Muscle of leg (tissue), 11 donors: Measurements from ENCODE around the gene B4GALT1. TPM values are rescaled to one million over a fixed set of nuclear protein-coding genes. Genes with fewer than 3 reads are reported as not detected.
A peak's percentile ranks its signal among the peaks of the same experiment; 100 is the strongest.

ENCODE experiments used
- DNase-seq: peaks from one replicate; pipeline ENCODE4 v3.0.0; 2013
- H3K27ac ChIP-seq: one replicate; pipeline ENCODE4 v1.5.1; 2013; ENCODE audit warnings: mild to moderate bottlenecking, low read length, control low read depth
- H3K27me3 ChIP-seq: one replicate; pipeline ENCODE4 v1.6.1; 2013; ENCODE audit warnings: low read length; ENCODE audit not compliant: control insufficient read depth, insufficient read depth
- H3K36me3 ChIP-seq: one replicate; pipeline ENCODE4 v1.6.1; 2013; ENCODE audit warnings: low read length; ENCODE audit not compliant: control insufficient read depth, insufficient read depth
- H3K4me1 ChIP-seq: one replicate; pipeline ENCODE4 v1.6.1; 2013; ENCODE audit warnings: low read length; ENCODE audit not compliant: control insufficient read depth, insufficient read depth
- H3K4me3 ChIP-seq: one replicate; pipeline ENCODE4 v1.5.1; 2013; ENCODE audit warnings: low read length, control low read depth
- H3K9me3 ChIP-seq: replicated peaks from 2 replicates; pipeline ENCODE4 v1.6.1; 2013; ENCODE audit warnings: low read depth, low read length; ENCODE audit not compliant: control insufficient read depth
- WGBS: methylation state at CpG from one replicate; pipeline ENCODE4 v1.1.5; 2013; ENCODE audit warnings: missing lambda C conversion rate; ENCODE audit not compliant: insufficient coverage; 5-methylcytosine and 5-hydroxymethylcytosine counted together
- polyA plus RNA-seq, 8 donors: library from polyadenylated mRNA; unstranded; fragments of 120-200 nt; gene quantifications; one replicate each; pipeline versions ENCODE4 v1.2.1 to v1.2.3, GENCODE V29; 2013; ENCODE audit warnings: inconsistent platforms in 1 of 8, low replicate concordance in 1 of 8; ENCODE audit not compliant: insufficient read length in 8 of 8, insufficient read depth in 1 of 8
- total RNA-seq: library from RNA; stranded (reverse); fragments of 120-200 nt; gene quantifications from one replicate; pipeline ENCODE4 v1.2.4, GENCODE V29; 2013

The B4GALT1 gene
- total and polyA plus RNA-seq, 9 donors: 14.6 to 62.7 (median 44.9) TPM

- Histone ChIP-seq H3K36me3 (no peaks in the 10 kb centered on the region), H3K27me3 (no peaks in the 10 kb centered on the region), H3K9me3 (no peaks in the 10 kb centered on the region), H3K4me3 (no peak overlapping the region), H3K27ac (no peak overlapping the region), H3K4me1 (peaks cover 6% of the 10 kb centered on the region)
- DNase-seq: no peak
- 70% methylated on average over 4 of the region's 5 CpGs for WGBS
Observed at GRCh38 chr9:33082128-33082527, 85.0 kb downstream of the B4GALT1 start.

GRCh38 chr9:33081128-33081851, 85.8 kb downstream of the B4GALT1 start:
- DNase-seq: peak; percentile 94
- no peaks in the 10 kb centered on the region for H3K36me3 ChIP-seq
- no peak overlapping the region for H3K4me3 ChIP-seq
- 0% methylated on average over 2 of the region's 9 CpGs for WGBS
- peak overlapping the region; percentile 26 for H3K27ac ChIP-seq
- H3K9me3 ChIP-seq: no peaks in the 10 kb centered on the region
- peaks cover 6% of the 10 kb centered on the region for H3K4me1 ChIP-seq
- H3K27me3 ChIP-seq: no peaks in the 10 kb centered on the region

GRCh38 chr9:33080534-33080933, 86.6 kb downstream of the B4GALT1 start:
- Histone ChIP-seq H3K4me3 (no peak overlapping the region), H3K27ac (no peak overlapping the region), H3K4me1 (peaks cover 9% of the 10 kb centered on the region), H3K9me3 (no peaks in the 10 kb centered on the region), H3K36me3 (no peaks in the 10 kb centered on the region), H3K27me3 (no peaks in the 10 kb centered on the region)
- WGBS: 100% methylated on average over 1 of the region's 6 CpGs
- no peak for DNase-seq

- DNase-seq: peak; percentile 99
- H3K27me3 ChIP-seq: no peaks in the 10 kb centered on the region
- peak within 1 kb of the TSS; percentile 85 for H3K4me3 ChIP-seq
- H3K9me3 ChIP-seq: no peaks in the 10 kb centered on the region
- peak within 1 kb of the TSS; percentile 96 for H3K27ac ChIP-seq
- peaks cover 13% of the 10 kb centered on the region for H3K36me3 ChIP-seq
- H3K4me1 ChIP-seq: peaks cover 3% of the 10 kb centered on the region
- WGBS: under 1% methylated on average over 53 of the region's 53 CpGs
Observed at GRCh38 chr9:33076046-33077004, 90.8 kb downstream of the B4GALT1 start, which contains the start of gene SMU1. SMU1 (minus strand) TSS chr9:33076674; CDS start chr9:33076608, 66 bp downstream.

GRCh38 chr9:33068991-33069390, 98.1 kb downstream of the B4GALT1 start:
- Histone ChIP-seq H3K27me3 (no peaks in the 10 kb centered on the region), H3K27ac (no peak overlapping the region), H3K4me3 (no peak overlapping the region), H3K36me3 (peaks cover 48% of the 10 kb centered on the region), H3K4me1 (no peaks in the 10 kb centered on the region), H3K9me3 (no peaks in the 10 kb centered on the region)
- no CpG with 5 or more reads among the region's 1 CpG for WGBS
- DNase-seq: no peak

GRCh38 chr9:33065157-33066076, 101.7 kb downstream of the B4GALT1 start:
- no peak overlapping the region for H3K4me3 ChIP-seq
- WGBS: 80% methylated on average over 1 of the region's 5 CpGs
- no peaks in the 10 kb centered on the region for H3K4me1 ChIP-seq
- H3K27me3 ChIP-seq: no peaks in the 10 kb centered on the region
- DNase-seq: peak; percentile 62
- H3K36me3 ChIP-seq: peaks cover 57% of the 10 kb centered on the region
- H3K9me3 ChIP-seq: no peaks in the 10 kb centered on the region
- H3K27ac ChIP-seq: no peak overlapping the region

Other genes starting within 250 kb of the B4GALT1 start
- 23.5 TPM for gene APTX, start 165.7 kb downstream of the B4GALT1 start, total RNA-seq
- gene APTX, start 165.7 kb downstream of the B4GALT1 start, polyA plus RNA-seq: 10 to 100 TPM; 23.5 to 28.3 (median 24.6) TPM
- gene DNAJA1, start 142.1 kb downstream of the B4GALT1 start, total RNA-seq: 56.0 TPM
- gene DNAJA1, start 142.1 kb downstream of the B4GALT1 start, polyA plus RNA-seq: 100 to 1,000 TPM in 4 of 8 donors, 10 to 100 TPM in 4; 83.3 to 138 (median 103) TPM
- 24.6 TPM for gene SMU1, start 90.7 kb downstream of the B4GALT1 start, total RNA-seq
- gene SMU1, start 90.7 kb downstream of the B4GALT1 start, polyA plus RNA-seq: 10 to 100 TPM; 14.1 to 20.3 (median 17.3) TPM
- gene SPINK4, start 72.8 kb upstream of the B4GALT1 start, total RNA-seq: 0.31 TPM
- under 1 TPM in 3 of 8 donors, not detected in 5; 0.28 to 0.58 (median 0.49) TPM for gene SPINK4, start 72.8 kb upstream of the B4GALT1 start, polyA plus RNA-seq
- 54.1 TPM for gene BAG1, start 97.4 kb upstream of the B4GALT1 start, total RNA-seq
- 10 to 100 TPM; 72.8 to 94.4 (median 83.1) TPM for gene BAG1, start 97.4 kb upstream of the B4GALT1 start, polyA plus RNA-seq
- 69.5 TPM for gene CHMP5, start 97.7 kb upstream of the B4GALT1 start, total RNA-seq
- 10 to 100 TPM; 67.0 to 87.3 (median 73.2) TPM for gene CHMP5, start 97.7 kb upstream of the B4GALT1 start, polyA plus RNA-seq
- 24.3 TPM for gene NFX1, start 123.2 kb upstream of the B4GALT1 start, total RNA-seq
- gene NFX1, start 123.2 kb upstream of the B4GALT1 start, polyA plus RNA-seq: 10 to 100 TPM; 21.9 to 28.9 (median 25.5) TPM
- gene AQP7, start 235.2 kb upstream of the B4GALT1 start, total RNA-seq: 0.93 TPM
- gene AQP7, start 235.2 kb upstream of the B4GALT1 start, polyA plus RNA-seq: 1 to 10 TPM; 1.1 to 4.4 (median 1.8) TPM